Thymus (tissue), 11 donors: ENCODE data around the gene CKS1B. TPM values are rescaled to one million over a fixed set of nuclear protein-coding genes. Genes with fewer than 3 reads are reported as not detected.

Experiments
- DNase-seq, 9 donors: peaks; one replicate each; pipeline ENCODE4 v3.0.0-alpha.2; 2013; ENCODE audit warnings: low spot score in 9 of 9, low read depth in 6 of 9, missing footprints in 1 of 9
- H3K27ac ChIP-seq, 2 donors: one replicate each; pipeline ENCODE4 v1.5.1; 2013; ENCODE audit warnings: control low read depth in 1 of 2, low read depth in 1 of 2, low read length in 1 of 2, mild to moderate bottlenecking in 1 of 2, moderate library complexity in 1 of 2
- H3K27me3 ChIP-seq, 2 donors: one replicate each; pipeline ENCODE4 v1.5.1; 2013; ENCODE audit warnings: low read length in 1 of 2; ENCODE audit not compliant: control insufficient read depth in 2 of 2, insufficient read depth in 1 of 2
- H3K36me3 ChIP-seq, 2 donors: one replicate each; pipeline ENCODE4 v1.5.1; 2013; ENCODE audit warnings: low read length in 1 of 2, mild to moderate bottlenecking in 1 of 2, moderate library complexity in 1 of 2; ENCODE audit not compliant: control insufficient read depth in 2 of 2, insufficient read depth in 2 of 2
- H3K4me1 ChIP-seq, 2 donors: one replicate each; pipeline ENCODE4 v1.5.1; 2013; ENCODE audit warnings: low read length in 2 of 2; ENCODE audit not compliant: control insufficient read depth in 2 of 2, insufficient read depth in 2 of 2
- H3K4me3 ChIP-seq, 2 donors: one replicate each; pipeline ENCODE4 v1.5.1; 2013; ENCODE audit warnings: low read length in 2 of 2, control low read depth in 1 of 2, mild to moderate bottlenecking in 1 of 2
- H3K9me3 ChIP-seq, 2 donors: one replicate each; pipeline ENCODE4 v1.5.1; 2013; ENCODE audit warnings: low read length in 1 of 2, mild to moderate bottlenecking in 1 of 2; ENCODE audit not compliant: control insufficient read depth in 2 of 2, insufficient read depth in 1 of 2
- WGBS: extraction: QIAGEN DNeasy Blood & Tissue Kit; methylation state at CpG from one replicate; pipeline ENCODE4 v1.1.7; 2013; 5-methylcytosine and 5-hydroxymethylcytosine counted together
- polyA plus RNA-seq: library from polyadenylated mRNA; stranded (reverse); fragments of 200-250 nt; gene quantifications from one replicate; pipeline ENCODE4 v1.2.3, GENCODE V29; 2013
- total RNA-seq: library from RNA; stranded (reverse); fragments of 120-200 nt; gene quantifications from one replicate; pipeline ENCODE4 v1.2.4, GENCODE V29; 2013
- donor health status: healthy.

Gene CKS1B
- total and polyA plus RNA-seq, 2 donors: 32.8 to 113 TPM

- Histone ChIP-seq H3K27me3 (peaks cover 21 to 73% of the 10 kb centered on the region in 2 donors), H3K4me3 (no peak overlapping the region), H3K27ac (no peak overlapping the region), H3K36me3 (no peaks in the 10 kb centered on the region), H3K4me1 (peaks cover 14 to 96% of the 10 kb centered on the region in 2 donors), H3K9me3 (peaks cover 0 to 6% of the 10 kb centered on the region in 2 donors)
- peak in 2 of 9 donors; percentile 58 to 72 for DNase-seq
- 14% methylated on average over 2 of the region's 2 CpGs for WGBS
Measured at GRCh38 chr1:155006601-155007101, 32.2 kb downstream of the CKS1B start.

GRCh38 chr1:155007251-155007828 is 32.9 kb downstream of the CKS1B start:
- no peak for DNase-seq
- H3K4me3 ChIP-seq: no peak overlapping the region

GRCh38 chr1:155008015-155008941 is 33.8 kb downstream of the CKS1B start:
- Histone ChIP-seq H3K27me3 (peaks cover 12 to 68% of the 10 kb centered on the region in 2 donors), H3K27ac (peak overlapping the region; percentile 24 to 53), H3K36me3 (no peaks in the 10 kb centered on the region), H3K4me1 (peaks cover 21 to 99% of the 10 kb centered on the region in 2 donors), H3K4me3 (peak overlapping the region; percentile 38 to 46), H3K9me3 (no peaks in the 10 kb centered on the region)
- peak in 1 of 9 donors; percentile 56 for DNase-seq
- 79% methylated on average over 16 of the region's 16 CpGs for WGBS

More at GRCh38 chr1:155007251-155007828, 32.9 kb downstream of the CKS1B start:
- Histone ChIP-seq H3K36me3 (no peaks in the 10 kb centered on the region), H3K27ac (peak overlapping the region in 1 of 2 donors; percentile 53), H3K9me3 (no peaks in the 10 kb centered on the region), H3K27me3 (peaks cover 17 to 71% of the 10 kb centered on the region in 2 donors), H3K4me1 (peaks cover 14 to 96% of the 10 kb centered on the region in 2 donors)
- WGBS: 97% methylated on average over 6 of the region's 6 CpGs

- Histone ChIP-seq H3K4me3 (peak overlapping the region; percentile 38 to 46), H3K36me3 (peaks cover 0 to 3% of the 10 kb centered on the region in 2 donors), H3K27me3 (peaks cover 4 to 64% of the 10 kb centered on the region in 2 donors), H3K4me1 (peaks cover 23 to 98% of the 10 kb centered on the region in 2 donors), H3K27ac (peak overlapping the region; percentile 24 to 80), H3K9me3 (no peaks in the 10 kb centered on the region)
- DNase-seq: no peak
- WGBS: 93% methylated on average over 12 of the region's 12 CpGs
Measured at GRCh38 chr1:155009221-155009711, 34.8 kb downstream of the CKS1B start.

- Histone ChIP-seq H3K27me3 (peaks cover 3 to 64% of the 10 kb centered on the region in 2 donors), H3K4me3 (peak overlapping the region; percentile 38 to 46), H3K9me3 (peaks cover 0 to 1% of the 10 kb centered on the region in 2 donors), H3K27ac (peak overlapping the region in 1 of 2 donors; percentile 80), H3K4me1 (peaks cover 26 to 98% of the 10 kb centered on the region in 2 donors), H3K36me3 (peaks cover under 1 to 7% of the 10 kb centered on the region in 2 donors)
- 97% methylated on average over 5 of the region's 5 CpGs for WGBS
- no peak for DNase-seq
Measured at GRCh38 chr1:155009742-155010141, 35.3 kb downstream of the CKS1B start.

GRCh38 chr1:155010211-155010918 is 35.9 kb downstream of the CKS1B start:
- Histone ChIP-seq H3K9me3 (peaks cover 0 to 1% of the 10 kb centered on the region in 2 donors), H3K36me3 (peaks cover 6 to 8% of the 10 kb centered on the region in 2 donors), H3K4me1 (peaks cover 30 to 99% of the 10 kb centered on the region in 2 donors), H3K27me3 (peaks cover 7 to 65% of the 10 kb centered on the region in 2 donors), H3K27ac (peak overlapping the region; percentile 15 to 75), H3K4me3 (peak overlapping the region; percentile 22 to 46)
- peak in 2 of 9 donors; percentile 49 to 67 for DNase-seq
- WGBS: 26% methylated on average over 11 of the region's 11 CpGs

- H3K4me3 ChIP-seq: peak overlapping the region in 1 of 2 donors; percentile 46
- H3K36me3 ChIP-seq: peaks cover 6 to 8% of the 10 kb centered on the region in 2 donors
- peaks cover 8 to 65% of the 10 kb centered on the region in 2 donors for H3K27me3 ChIP-seq
- WGBS: 95% methylated on average over 5 of the region's 5 CpGs
- H3K27ac ChIP-seq: peak overlapping the region in 1 of 2 donors; percentile 72
- DNase-seq: no peak
- H3K9me3 ChIP-seq: peaks cover 0 to 1% of the 10 kb centered on the region in 2 donors
- H3K4me1 ChIP-seq: peaks cover 34 to 99% of the 10 kb centered on the region in 2 donors
Measured at GRCh38 chr1:155011004-155011416, 36.5 kb downstream of the CKS1B start.

GRCh38 chr1:155011437-155012025 is 37.0 kb downstream of the CKS1B start:
- Histone ChIP-seq H3K27ac (peak overlapping the region in 1 of 2 donors; percentile 72), H3K27me3 (peaks cover 11 to 66% of the 10 kb centered on the region in 2 donors), H3K4me3 (no peak overlapping the region), H3K9me3 (peaks cover 0 to 1% of the 10 kb centered on the region in 2 donors), H3K4me1 (peaks cover 39 to 99% of the 10 kb centered on the region in 2 donors), H3K36me3 (peaks cover 6 to 8% of the 10 kb centered on the region in 2 donors)
- no peak for DNase-seq
- 91% methylated on average over 6 of the region's 6 CpGs for WGBS
